Retinal pigment epithelial cell (primary cell): Measurements from ENCODE around the gene DNAH17.

Experiments used
- DNase-seq: peaks from one replicate; pipeline ENCODE4 v3.0.0-alpha.2; 2010; ENCODE audit warnings: low read depth
- H3K4me3 ChIP-seq: 2 replicates; pipeline ENCODE4 v1.5.1; 2011; ENCODE audit warnings: mild to moderate bottlenecking, low read length, control low read depth, moderate library complexity
- CTCF ChIP-seq: conservative IDR thresholded peaks from 2 replicates; pipeline ENCODE4 v1.5.1; 2011; ENCODE audit warnings: low read depth, low read length, control low read depth, inconsistent platforms

Gene DNAH17

GRCh38 chr17:78501241-78502036 is 75.8 kb downstream of the DNAH17 start:
- no peak for TF ChIP-seq CTCF
- DNase-seq: no peak
- no peak overlapping the region for H3K4me3 ChIP-seq

- no peak for DNase-seq
- no peak for TF ChIP-seq CTCF
- no peak overlapping the region for H3K4me3 ChIP-seq
Observed at GRCh38 chr17:78500806-78501205, 76.4 kb downstream of the DNAH17 start.

GRCh38 chr17:78499715-78500540 is 77.3 kb downstream of the DNAH17 start:
- TF ChIP-seq CTCF: no peak
- no peak for DNase-seq
- H3K4me3 ChIP-seq: no peak overlapping the region

GRCh38 chr17:78498848-78499247 is 78.3 kb downstream of the DNAH17 start:
- no peak overlapping the region for H3K4me3 ChIP-seq
- DNase-seq: no peak
- no peak for TF ChIP-seq CTCF

GRCh38 chr17:78497115-78497540 is 80.1 kb downstream of the DNAH17 start:
- DNase-seq: peak; percentile 20
- peak; percentile 84 for TF ChIP-seq CTCF
- H3K4me3 ChIP-seq: no peak overlapping the region

GRCh38 chr17:78496311-78496710 is 80.9 kb downstream of the DNAH17 start:
- H3K4me3 ChIP-seq: no peak overlapping the region
- DNase-seq: no peak
- no peak for TF ChIP-seq CTCF
